CD14-positive monocyte (primary cell): ENCODE measurements around the gene TMEM272. TPM values are rescaled to one million over a fixed set of nuclear protein-coding genes. Genes with fewer than 3 reads are reported as not detected.

Source experiments
- DNase-seq, 3 donors: peaks; one replicate each; pipeline ENCODE4 v3.0.0-alpha.2; 2011 to 2022
- H2AFZ ChIP-seq: 2 replicates; pipeline ENCODE4 v1.6.0; 2012; ENCODE audit warnings: mild to moderate bottlenecking, low read depth, low read length, inconsistent platforms; ENCODE audit not compliant: insufficient read depth, poor library complexity, severe bottlenecking
- H3K27ac ChIP-seq, 2 donors: 1 replicate in 1 of 2; 2 replicates in 1 of 2; pipeline ENCODE4 v1.5.1; 2012 to 2013; ENCODE audit warnings: low read length in 2 of 2, control low read depth in 1 of 2, inconsistent platforms in 1 of 2, low read depth in 1 of 2, mild to moderate bottlenecking in 1 of 2
- H3K27me3 ChIP-seq, 2 donors: one replicate each; pipeline versions ENCODE4 v1.6.0 to v1.6.1; 2011 to 2013; ENCODE audit warnings: low read length in 2 of 2; ENCODE audit not compliant: control insufficient read depth in 2 of 2, insufficient read depth in 2 of 2
- H3K36me3 ChIP-seq, 2 donors: replicated peaks in 1 of 2; 1 replicate in 1 of 2; 2 replicates in 1 of 2; pipeline versions ENCODE4 v1.5.1 to v1.6.1; 2012 to 2013; ENCODE audit warnings: low read length in 2 of 2, control low read depth in 1 of 2, inconsistent platforms in 1 of 2, mild to moderate bottlenecking in 1 of 2; ENCODE audit not compliant: insufficient read depth in 2 of 2, control insufficient read depth in 1 of 2
- H3K4me1 ChIP-seq, 2 donors: 1 replicate in 1 of 2; 2 replicates in 1 of 2; pipeline versions ENCODE4 v1.5.1 to v1.6.1; 2012 to 2013; ENCODE audit warnings: low read length in 2 of 2, control low read depth in 1 of 2, inconsistent platforms in 1 of 2, mild to moderate bottlenecking in 1 of 2, moderate library complexity in 1 of 2; ENCODE audit not compliant: insufficient read depth in 2 of 2, control insufficient read depth in 1 of 2
- H3K4me2 ChIP-seq: replicated peaks from 2 replicates; pipeline ENCODE3; 2012; ENCODE audit warnings: low read length, moderate library complexity, mild to moderate bottlenecking; ENCODE audit not compliant: poor library complexity, severe bottlenecking; ENCODE audit errors: extremely low read depth
- H3K4me3 ChIP-seq, 3 experiments: fragments of 200-600 bp in 1 of 3; sonication (generic) in 1 of 3; replicated peaks in 1 of 3; 1 replicate in 2 of 3; 2 replicates in 1 of 3; pipeline ENCODE4 v1.5.1; 2011 to 2013; ENCODE audit warnings: low read length in 3 of 3, mild to moderate bottlenecking in 3 of 3, control low read depth in 2 of 3, low read depth in 2 of 3, inconsistent platforms in 1 of 3, moderate library complexity in 1 of 3
- H3K79me2 ChIP-seq: 2 replicates; pipeline ENCODE4 v1.6.0; 2012; ENCODE audit warnings: mild to moderate bottlenecking, control low read depth, inconsistent platforms, low read length, moderate library complexity; ENCODE audit not compliant: insufficient read depth
- H3K9ac ChIP-seq: 2 replicates; pipeline ENCODE4 v1.6.0; 2017; ENCODE audit warnings: low read length, mild to moderate bottlenecking; ENCODE audit not compliant: insufficient read depth, poor library complexity, severe bottlenecking
- H3K9me3 ChIP-seq, 2 donors: replicated peaks in 1 of 2; 1 replicate in 1 of 2; 2 replicates in 1 of 2; pipeline versions ENCODE4 v1.5.1 to v1.6.1; 2012 to 2013; ENCODE audit warnings: low read length in 2 of 2, control low read depth in 1 of 2; ENCODE audit not compliant: control insufficient read depth in 1 of 2, insufficient read depth in 1 of 2
- H4K20me1 ChIP-seq: 2 replicates; pipeline ENCODE4 v1.6.0; 2012; ENCODE audit warnings: mild to moderate bottlenecking, low read length, control low read depth, moderate library complexity; ENCODE audit not compliant: insufficient read depth
- H3K27ac Mint-ChIP-seq, 7 donors: one replicate each; pipeline ENCODE4 v1.8.0; 2020; ENCODE audit warnings: mild to moderate bottlenecking in 7 of 7, mixed read lengths in 7 of 7, moderate library complexity in 6 of 7, inconsistent platforms in 2 of 7
- H3K27me3 Mint-ChIP-seq, 3 donors: one replicate each; pipeline ENCODE4 v1.8.0; 2021 to 2022; ENCODE audit warnings: low read depth in 3 of 3, mild to moderate bottlenecking in 3 of 3, mixed read lengths in 3 of 3, moderate library complexity in 3 of 3, inconsistent platforms in 1 of 3
- H3K36me3 Mint-ChIP-seq, 2 donors: one replicate each; pipeline ENCODE4 v1.8.0; 2020; ENCODE audit warnings: mixed read lengths in 2 of 2, inconsistent platforms in 1 of 2, mild to moderate bottlenecking in 1 of 2
- H3K4me1 Mint-ChIP-seq: one replicate; pipeline ENCODE4 v1.8.0; 2020; ENCODE audit warnings: mild to moderate bottlenecking, mixed read lengths
- H3K4me3 Mint-ChIP-seq, 2 donors: one replicate each; pipeline ENCODE4 v1.8.0; 2020; ENCODE audit warnings: mild to moderate bottlenecking in 2 of 2, mixed read lengths in 2 of 2, moderate library complexity in 1 of 2
- H3K9me3 Mint-ChIP-seq, 7 donors: one replicate each; pipeline ENCODE4 v1.8.0; 2020 to 2022; ENCODE audit warnings: mixed read lengths in 7 of 7, mild to moderate bottlenecking in 6 of 7, moderate library complexity in 6 of 7, inconsistent platforms in 2 of 7
- CTCF ChIP-seq: fragments of 200-600 bp; IDR thresholded peaks from one replicate; pipeline ENCODE4 v1.8.0; 2022; ENCODE audit warnings: antibody characterized with exemption, mild to moderate bottlenecking
- WGBS: methylation state at CpG from one replicate; pipeline ENCODE4 v1.1.5; 2013; ENCODE audit warnings: missing lambda C conversion rate; ENCODE audit not compliant: insufficient coverage; 5-methylcytosine and 5-hydroxymethylcytosine counted together
- intact Hi-C, 2 donors: fragments of 100-400 bp; cut with micrococcal nuclease; formaldehyde crosslinking; loops; one replicate each; pipeline versions ENCODE4 v1.15.0 to v1.15.1; 2023
- polyA plus RNA-seq, 3 donors: library from polyadenylated mRNA; depleted of rRNA in 1 of 3; unstranded in 2 of 3; stranded (reverse) in 1 of 3; fragments of 300-500 nt in 2 of 3; fragments of >200 nt in 1 of 3; fragmentation: Illumina TruSeq in 2 of 3; gene quantifications; 1 replicate in 2 of 3; 2 replicates in 1 of 3; pipeline ENCODE4 v1.2.3, GENCODE V29; 2012 to 2021

Gene TMEM272
- polyA plus RNA-seq, 3 donors = 0.07 TPM; not detected in 2

- H3K9ac ChIP-seq = no peak overlapping the region
- peaks cover 88 to 91% of the 10 kb centered on the region in 2 donors for H3K4me1 ChIP-seq
- peak overlapping the region in 1 of 3 experiments; percentile 44 for H3K4me3 ChIP-seq
- H3K4me1 Mint-ChIP-seq = peaks cover 97% of the 10 kb centered on the region
- peak overlapping the region; percentile 56 for H3K4me2 ChIP-seq
- no peaks in the 10 kb centered on the region for H3K27me3 ChIP-seq
- no peaks in the 10 kb centered on the region for H3K9me3 Mint-ChIP-seq
- H3K79me2 ChIP-seq = no peaks in the 10 kb centered on the region
- no peaks in the 10 kb centered on the region for H3K36me3 ChIP-seq
- H3K4me3 Mint-ChIP-seq = peak overlapping the region; percentile 27 to 51
- peak in 1 of 3 donors; percentile 54 for DNase-seq
- H3K27ac Mint-ChIP-seq = peak overlapping the region; percentile 78 to 88 (median 84)
- WGBS = 35% methylated on average over 9 of the region's 13 CpGs
- H3K9me3 ChIP-seq = no peaks in the 10 kb centered on the region
- H3K27me3 Mint-ChIP-seq = no peaks in the 10 kb centered on the region
- H3K36me3 Mint-ChIP-seq = no peaks in the 10 kb centered on the region
- intact Hi-C loops = loop anchor here in 1 of 2 donors (10.0 kb wide), 1 partner anchor 193 kb away; the partner anchor contains the start of genes ALG11 and ATP7B
- no peaks in the 10 kb centered on the region for H4K20me1 ChIP-seq
- no peak overlapping the region for H2AFZ ChIP-seq
- peak overlapping the region; percentile 49 to 83 for H3K27ac ChIP-seq
- TF ChIP-seq CTCF = no peak
These were observed 22.7 kb downstream of the TMEM272 start for GRCh38 chr13:51822106-51822815.

- H3K4me3 Mint-ChIP-seq = peak overlapping the region; percentile 7 to 51
- peaks cover 82 to 87% of the 10 kb centered on the region in 2 donors for H3K4me1 ChIP-seq
- peak overlapping the region; percentile 56 for H3K4me2 ChIP-seq
- H2AFZ ChIP-seq = no peak overlapping the region
- no peaks in the 10 kb centered on the region for H3K9me3 ChIP-seq
- intact Hi-C loops = loop anchor here in 1 of 2 donors (10.0 kb wide), 1 partner anchor 193 kb away; the partner anchor contains the start of genes ALG11 and ATP7B
- H3K4me3 ChIP-seq = peak overlapping the region in 1 of 3 experiments; percentile 44
- no CpG with 5 or more reads among the region's 2 CpGs for WGBS
- no peak for TF ChIP-seq CTCF
- H3K9ac ChIP-seq = no peak overlapping the region
- H4K20me1 ChIP-seq = no peaks in the 10 kb centered on the region
- H3K36me3 ChIP-seq = no peaks in the 10 kb centered on the region
- peak overlapping the region; percentile 78 to 88 (median 84) for H3K27ac Mint-ChIP-seq
- no peaks in the 10 kb centered on the region for H3K36me3 Mint-ChIP-seq
- DNase-seq = peak in 2 of 3 donors; percentile 40 to 41
- H3K79me2 ChIP-seq = no peaks in the 10 kb centered on the region
- H3K27ac ChIP-seq = peak overlapping the region in 1 of 2 donors; percentile 83
- H3K27me3 ChIP-seq = no peaks in the 10 kb centered on the region
- peaks cover 93% of the 10 kb centered on the region for H3K4me1 Mint-ChIP-seq
- H3K27me3 Mint-ChIP-seq = peaks cover 0 to 1% (median 0%) of the 10 kb centered on the region in 3 donors
- H3K9me3 Mint-ChIP-seq = no peaks in the 10 kb centered on the region
These were observed 23.4 kb downstream of the TMEM272 start for GRCh38 chr13:51821606-51822005.
